Lower leg skin (tissue), 4 donors: ENCODE results near the gene CCDC27. TPM values are rescaled to one million over a fixed set of nuclear protein-coding genes. Genes with fewer than 3 reads are reported as not detected.

Source experiments
- DNase-seq, 2 donors: peaks; one replicate each; pipeline ENCODE4 v3.0.0-alpha.2; 2019; ENCODE audit warnings: low spot score in 2 of 2
- H3K4me3 ChIP-seq: fragments of 200-600 bp; sonication (generic); 2 replicates; pipeline ENCODE4 v1.5.1; 2017; ENCODE audit warnings: mild to moderate bottlenecking, low read depth; ENCODE audit not compliant: poor library complexity, severe bottlenecking
- POLR2A ChIP-seq, 2 donors: fragments of 450-650 bp; IDR thresholded peaks; one replicate each; pipeline ENCODE4 v1.6.1; 2016 to 2017; ENCODE audit warnings: antibody characterized with exemption in 2 of 2, mild to moderate bottlenecking in 1 of 2, moderate library complexity in 1 of 2
- WGBS, 2 donors: methylation state at CpG; one replicate each; pipeline ENCODE4 v1.1.5; 2018; 5-methylcytosine and 5-hydroxymethylcytosine counted together
- intact Hi-C: fragments of 100-400 bp; cut with DNase I; formaldehyde crosslinking; loops from one replicate; pipeline ENCODE4 v1.15.0; 2023; ENCODE audit warnings: low total_unique reads
- total RNA-seq, 4 donors: library from RNA; depleted of rRNA; stranded (reverse); fragments of >200 nt; gene quantifications; one replicate each; pipeline ENCODE4 v1.1.0, GENCODE V29; 2016
- TF ChIP-seq, protein P1 (sequence below), 3 donors: fragments of 450-650 bp; IDR thresholded peaks; one replicate each; pipeline ENCODE4 v1.5.1; 2016; ENCODE audit warnings: antibody characterized with exemption in 3 of 3, mild to moderate bottlenecking in 3 of 3, moderate library complexity in 2 of 3

CCDC27 gene
- total RNA-seq, 4 donors from 2014 or later = not detected

DNA sequence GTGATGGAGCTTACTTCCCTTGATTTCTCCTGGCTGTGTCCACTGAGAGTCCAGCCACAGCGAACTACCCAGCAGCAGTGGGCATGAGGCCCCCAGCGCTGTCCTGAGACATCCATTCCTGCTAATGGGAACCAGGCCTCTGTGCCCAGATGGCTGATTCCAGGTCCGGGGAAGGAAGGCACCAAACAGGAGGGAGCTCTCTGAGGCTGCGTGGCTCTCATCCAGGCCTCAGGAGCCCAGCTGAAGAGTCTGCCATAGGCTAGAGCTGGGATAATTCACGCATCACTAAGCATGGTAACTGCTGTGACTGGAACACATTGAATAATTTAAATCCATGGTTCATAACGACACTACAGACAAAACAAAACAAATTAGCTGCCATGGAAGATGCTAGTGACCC lies 68.8 kb downstream of the CCDC27 start:
- WGBS, 2 donors = 83 to 89% methylated on average over 6 of the region's 6 CpGs
- no peak for DNase-seq
- intact Hi-C loops = no loop called here
- TF ChIP-seq, protein P1, sequence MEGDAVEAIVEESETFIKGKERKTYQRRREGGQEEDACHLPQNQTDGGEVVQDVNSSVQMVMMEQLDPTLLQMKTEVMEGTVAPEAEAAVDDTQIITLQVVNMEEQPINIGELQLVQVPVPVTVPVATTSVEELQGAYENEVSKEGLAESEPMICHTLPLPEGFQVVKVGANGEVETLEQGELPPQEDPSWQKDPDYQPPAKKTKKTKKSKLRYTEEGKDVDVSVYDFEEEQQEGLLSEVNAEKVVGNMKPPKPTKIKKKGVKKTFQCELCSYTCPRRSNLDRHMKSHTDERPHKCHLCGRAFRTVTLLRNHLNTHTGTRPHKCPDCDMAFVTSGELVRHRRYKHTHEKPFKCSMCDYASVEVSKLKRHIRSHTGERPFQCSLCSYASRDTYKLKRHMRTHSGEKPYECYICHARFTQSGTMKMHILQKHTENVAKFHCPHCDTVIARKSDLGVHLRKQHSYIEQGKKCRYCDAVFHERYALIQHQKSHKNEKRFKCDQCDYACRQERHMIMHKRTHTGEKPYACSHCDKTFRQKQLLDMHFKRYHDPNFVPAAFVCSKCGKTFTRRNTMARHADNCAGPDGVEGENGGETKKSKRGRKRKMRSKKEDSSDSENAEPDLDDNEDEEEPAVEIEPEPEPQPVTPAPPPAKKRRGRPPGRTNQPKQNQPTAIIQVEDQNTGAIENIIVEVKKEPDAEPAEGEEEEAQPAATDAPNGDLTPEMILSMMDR (IDR thresholded peaks at IDR 0.05) = no peak
- no peak for TF ChIP-seq POLR2A (IDR thresholded peaks at IDR 0.05)
- H3K4me3 ChIP-seq = no peak overlapping the region

Other genes with a start within 250 kb of the CCDC27 start
- gene MEGF6, start 140.9 kb upstream of the CCDC27 start, total RNA-seq = 100 to 1,000 TPM in 1 of 4 donors, 10 to 100 TPM in 3; 81.1 to 147 (median 86.1) TPM
- gene TPRG1L, start 127.4 kb upstream of the CCDC27 start, total RNA-seq = 10 to 100 TPM; 44.1 to 54.3 (median 52.2) TPM
- 10 to 100 TPM; 12.5 to 20.6 (median 15.3) TPM for gene WRAP73, start 102.3 kb upstream of the CCDC27 start, total RNA-seq
- gene TP73, start 99.9 kb upstream of the CCDC27 start, total RNA-seq = 10 to 100 TPM in 2 of 4 donors, 1 to 10 TPM in 2; 5.8 to 23.6 (median 11.0) TPM
- gene SMIM1, start 20.3 kb downstream of the CCDC27 start, total RNA-seq = 1 to 10 TPM; 1.6 to 8.7 (median 3.6) TPM
- 10 to 100 TPM; 43.6 to 55.3 (median 49.7) TPM for gene LRRC47, start 44.0 kb downstream of the CCDC27 start, total RNA-seq
- gene CEP104, start 104.8 kb downstream of the CCDC27 start, total RNA-seq = 10 to 100 TPM; 24.6 to 38.9 (median 33.1) TPM
- gene DFFB, start 105.0 kb downstream of the CCDC27 start, total RNA-seq = 10 to 100 TPM in 1 of 4 donors, 1 to 10 TPM in 3; 3.0 to 10.3 (median 6.8) TPM
- 10 to 100 TPM; 12.7 to 22.6 (median 17.7) TPM for gene C1orf174, start 147.8 kb downstream of the CCDC27 start, total RNA-seq